Adipose tissue (tissue), 3 donors: ENCODE results near the gene CPA1. TPM values are rescaled to one million over a fixed set of nuclear protein-coding genes. Genes with fewer than 3 reads are reported as not detected.

ENCODE experiments used
- H3K27ac ChIP-seq: one replicate; pipeline ENCODE4 v1.5.1; 2013; ENCODE audit warnings: low read depth, low read length
- WGBS, 3 donors: extraction: QIAGEN DNeasy Blood & Tissue Kit; methylation state at CpG; one replicate each; pipeline ENCODE4 v1.1.7; 2013; 5-methylcytosine and 5-hydroxymethylcytosine counted together
- polyA plus RNA-seq, 3 donors: library from polyadenylated mRNA; stranded (reverse); fragments of 200-250 nt; gene quantifications; one replicate each; pipeline ENCODE4 v1.2.3, GENCODE V29; 2013
- donor health status: healthy with polysubstance abuse.
- donor health status: Bipolar disorder and iron deficiency.
- donor health status: healthy.

CPA1 gene
- polyA plus RNA-seq, 3 donors: 5.3 to 12,264 (median 18.3) TPM

GRCh38 chr7:130386876-130387275, 6.6 kb downstream of the CPA1 start:
- 40 to 92% (median 84%) methylated on average over 3 of the region's 3 CpGs for WGBS, 3 donors
- no peak overlapping the region for H3K27ac ChIP-seq

- 42 to 55% (median 46%) methylated on average over 3 of the region's 3 CpGs for WGBS, 3 donors
- no peak overlapping the region for H3K27ac ChIP-seq
Observed at GRCh38 chr7:130387306-130387627, 7.0 kb downstream of the CPA1 start.

GRCh38 chr7:130387628-130388403, 7.5 kb downstream of the CPA1 start:
- no peak overlapping the region for H3K27ac ChIP-seq
- WGBS, 3 donors: 38 to 79% (median 67%) methylated on average over 12 of the region's 12 CpGs

GRCh38 chr7:130388671-130389070, 8.4 kb downstream of the CPA1 start:
- no peak overlapping the region for H3K27ac ChIP-seq
- 46 to 98% (median 80%) methylated on average over 2 of the region's 2 CpGs for WGBS, 3 donors

GRCh38 chr7:130390486-130390885, 10.2 kb downstream of the CPA1 start:
- WGBS, 3 donors: 40 to 90% (median 83%) methylated on average over 1 of the region's 1 CpG
- no peak overlapping the region for H3K27ac ChIP-seq

- no peak overlapping the region for H3K27ac ChIP-seq
- 57 to 64% (median 57%) methylated on average over 5 of the region's 5 CpGs for WGBS, 3 donors
Observed at GRCh38 chr7:130393101-130393561, 12.8 kb downstream of the CPA1 start.

GRCh38 chr7:130393841-130394411, 13.6 kb downstream of the CPA1 start:
- 52 to 79% (median 61%) methylated on average over 10 of the region's 10 CpGs for whole genome bisulfite sequencing, 3 donors
- peak overlapping the region; percentile 43 for H3K27ac ChIP-seq

GRCh38 chr7:130394421-130395195, 14.3 kb downstream of the CPA1 start:
- WGBS, 3 donors: 64 to 85% (median 72%) methylated on average over 7 of the region's 7 CpGs
- no peak overlapping the region for H3K27ac ChIP-seq

GRCh38 chr7:130395421-130395820, 15.1 kb downstream of the CPA1 start:
- 57 to 83% (median 64%) methylated on average over 5 of the region's 5 CpGs for WGBS, 3 donors
- H3K27ac ChIP-seq: no peak overlapping the region

- no peak overlapping the region for H3K27ac ChIP-seq
Observed at GRCh38 chr7:130396109-130396508, 15.8 kb downstream of the CPA1 start.

GRCh38 chr7:130397051-130397757, 16.9 kb downstream of the CPA1 start:
- WGBS, 3 donors: 71 to 86% (median 74%) methylated on average over 7 of the region's 7 CpGs

More at GRCh38 chr7:130396109-130396508, 15.8 kb downstream of the CPA1 start:
- WGBS, 3 donors: 37 to 72% (median 57%) methylated on average over 3 of the region's 3 CpGs

GRCh38 chr7:130397758-130398073, 17.4 kb downstream of the CPA1 start:
- WGBS, 3 donors: 58 to 89% (median 62%) methylated on average over 3 of the region's 3 CpGs
- no peak overlapping the region for H3K27ac ChIP-seq

More at GRCh38 chr7:130397051-130397757, 16.9 kb downstream of the CPA1 start:
- H3K27ac ChIP-seq: no peak overlapping the region

- H3K27ac ChIP-seq: no peak overlapping the region
- WGBS, 3 donors: 56 to 92% (median 65%) methylated on average over 8 of the region's 8 CpGs
Observed at GRCh38 chr7:130398526-130399090, 18.3 kb downstream of the CPA1 start.

- no peak overlapping the region for H3K27ac ChIP-seq
- 53 to 72% (median 61%) methylated on average over 4 of the region's 4 CpGs for WGBS, 3 donors
Observed at GRCh38 chr7:130400120-130400572, 19.9 kb downstream of the CPA1 start.

GRCh38 chr7:130401101-130401500, 20.8 kb downstream of the CPA1 start:
- no peak overlapping the region for H3K27ac ChIP-seq
- 56 to 89% (median 59%) methylated on average over 1 of the region's 1 CpG for WGBS, 3 donors

GRCh38 chr7:130401578-130401977, 21.3 kb downstream of the CPA1 start:
- WGBS, 3 donors: 53 to 77% (median 65%) methylated on average over 3 of the region's 3 CpGs
- no peak overlapping the region for H3K27ac ChIP-seq

- H3K27ac ChIP-seq: no peak overlapping the region
- 86 to 91% (median 87%) methylated on average over 2 of the region's 2 CpGs for WGBS, 3 donors
Observed at GRCh38 chr7:130405003-130405402, 24.7 kb downstream of the CPA1 start.

GRCh38 chr7:130409067-130409711, 28.9 kb downstream of the CPA1 start:
- 68 to 74% (median 70%) methylated on average over 3 of the region's 3 CpGs for WGBS, 3 donors
- no peak overlapping the region for H3K27ac ChIP-seq
